IMR-90 (cell line): ENCODE results near the gene LIMS2. TPM values are rescaled to one million over a fixed set of nuclear protein-coding genes. Genes with fewer than 3 reads are reported as not detected.

Experiments
- ATAC-seq: fragments of 200-7000 bp; cut with Tn5 transposase; 2 replicates; pipeline ENCODE4 v1.9.1; 2020; ENCODE audit warnings: low read depth, mild to moderate bottlenecking, moderate library complexity
- BruUV-seq: library from RNA; stranded (reverse); fragments of 400-500 nt; replicated peaks from 2 replicates; lab custom pipeline; 2021; lab: Mats Ljungman, UMichigan
- CTCF ChIA-PET: fragments of 300-600 bp; formaldehyde crosslinking; extraction: SDS; loops from one replicate; lab custom pipeline; 2021; ENCODE audit warnings: antibody characterized with exemption; lab: Yijun Ruan, JAX
- POLR2A ChIA-PET: fragments of 300-600 bp; sonication (Branson Sonifier 250); formaldehyde crosslinking; loops from one replicate; lab custom pipeline; 2022; ENCODE audit warnings: antibody characterized with exemption; ENCODE audit not compliant: unreplicated experiment; lab: Charles Lee
- DNase-seq: peaks from one replicate; pipeline ENCODE4 v3.0.0; 2013
- H2AFZ ChIP-seq: replicated peaks from 2 replicates; pipeline ENCODE3; 2013; ENCODE audit warnings: low read length, mild to moderate bottlenecking; ENCODE audit not compliant: poor library complexity
- H2AK5ac ChIP-seq: 2 replicates; pipeline ENCODE4 v1.6.1; 2013; ENCODE audit warnings: low read depth, low read length, inconsistent platforms
- H2AK9ac ChIP-seq: replicated peaks from 2 replicates; pipeline ENCODE3; 2013; ENCODE audit warnings: mild to moderate bottlenecking, low read depth, low read length, moderate library complexity; ENCODE audit not compliant: poor library complexity
- H2BK120ac ChIP-seq: 2 replicates; pipeline ENCODE4 v1.6.1; 2013; ENCODE audit warnings: low read depth, low read length, inconsistent platforms
- H2BK15ac ChIP-seq: 3 replicates; pipeline ENCODE4 v1.6.1; 2013; ENCODE audit warnings: low read depth, low read length, inconsistent platforms
- H2BK20ac ChIP-seq: 2 replicates; pipeline ENCODE4 v1.6.1; 2013; ENCODE audit warnings: low read depth, mild to moderate bottlenecking, inconsistent platforms, low read length, moderate library complexity
- H2BK5ac ChIP-seq: 2 replicates; pipeline ENCODE4 v1.6.1; 2013; ENCODE audit warnings: mild to moderate bottlenecking, low read depth, low read length, inconsistent platforms; ENCODE audit not compliant: poor library complexity, severe bottlenecking
- H3K14ac ChIP-seq: replicated peaks from 2 replicates; pipeline ENCODE4 v1.6.1; 2013; ENCODE audit warnings: low read depth, low read length, inconsistent platforms
- H3K18ac ChIP-seq: 2 replicates; pipeline ENCODE4 v1.6.1; 2013; ENCODE audit warnings: low read depth, low read length, control low read depth
- H3K23ac ChIP-seq: 2 replicates; pipeline ENCODE4 v1.6.1; 2013; ENCODE audit warnings: low read depth, low read length, inconsistent platforms
- H3K27ac ChIP-seq: 2 replicates; pipeline ENCODE4 v1.5.1; 2013; ENCODE audit warnings: mild to moderate bottlenecking, control low read depth, low read length; ENCODE audit not compliant: insufficient read depth
- H3K27me3 ChIP-seq: 2 replicates; pipeline ENCODE4 v1.6.1; 2013; ENCODE audit warnings: low read length; ENCODE audit not compliant: control insufficient read depth, insufficient read depth
- H3K36me3 ChIP-seq: 2 replicates; pipeline ENCODE4 v1.6.1; 2013; ENCODE audit warnings: low read length, mixed read lengths; ENCODE audit not compliant: control insufficient read depth, insufficient read depth
- H3K4ac ChIP-seq: 2 replicates; pipeline ENCODE4 v1.6.1; 2013; ENCODE audit warnings: low read depth, low read length, inconsistent platforms
- H3K4me1 ChIP-seq: 2 replicates; pipeline ENCODE4 v1.6.1; 2013; ENCODE audit warnings: low read length, mixed read lengths; ENCODE audit not compliant: control insufficient read depth, insufficient read depth
- H3K4me2 ChIP-seq: 2 replicates; pipeline ENCODE4 v1.6.1; 2013; ENCODE audit warnings: low read depth, mild to moderate bottlenecking, control low read depth, low read length, moderate library complexity
- H3K4me3 ChIP-seq: 2 replicates; pipeline ENCODE4 v1.5.1; 2013; ENCODE audit warnings: low read depth, mild to moderate bottlenecking, control low read depth, low read length, moderate library complexity; ENCODE audit not compliant: insufficient read depth
- H3K56ac ChIP-seq: 2 replicates; pipeline ENCODE4 v1.6.1; 2013; ENCODE audit warnings: low read length, inconsistent platforms; ENCODE audit not compliant: insufficient read depth; ENCODE audit errors: extremely low read depth
- H3K79me1 ChIP-seq, 2 experiments: 2 replicates each; pipeline ENCODE4 v1.6.1; 2013; ENCODE audit warnings: low read length in 2 of 2, inconsistent platforms in 1 of 2, low read depth in 1 of 2
- H3K9ac ChIP-seq: 2 replicates; pipeline ENCODE4 v1.6.1; 2013; ENCODE audit warnings: low read depth, low read length, control low read depth
- H3K9me1 ChIP-seq: 2 replicates; pipeline ENCODE4 v1.6.1; 2013; ENCODE audit warnings: low read length, inconsistent platforms; ENCODE audit not compliant: insufficient read depth
- H3K9me3 ChIP-seq: 2 replicates; pipeline ENCODE4 v1.6.1; 2013; ENCODE audit warnings: low read length; ENCODE audit not compliant: control insufficient read depth, insufficient read depth
- H4K20me1 ChIP-seq: 2 replicates; pipeline ENCODE4 v1.6.1; 2013; ENCODE audit warnings: low read length, inconsistent platforms; ENCODE audit not compliant: insufficient read depth
- H4K5ac ChIP-seq: 2 replicates; pipeline ENCODE4 v1.6.1; 2013; ENCODE audit warnings: mild to moderate bottlenecking, low read depth, low read length, control low read depth
- H4K8ac ChIP-seq, 2 experiments: 2 replicates each; pipeline ENCODE4 v1.6.1; 2013; ENCODE audit warnings: low read depth in 2 of 2, low read length in 2 of 2, control low read depth in 1 of 2, inconsistent platforms in 1 of 2
- H4K91ac ChIP-seq: 2 replicates; pipeline ENCODE4 v1.6.1; 2013; ENCODE audit warnings: low read depth, low read length, inconsistent platforms; ENCODE audit not compliant: insufficient read depth
- ELK1 ChIP-seq: fragments of 150-350 bp; IDR thresholded peaks from 2 replicates; pipeline ENCODE4 v1.6.1; 2016; ENCODE audit warnings: low read depth, mild to moderate bottlenecking, low read length, moderate library complexity, borderline replicate concordance
- FOS ChIP-seq: fragments of 150-350 bp; IDR thresholded peaks from 2 replicates; pipeline ENCODE4 v1.6.1; 2016; ENCODE audit warnings: low read depth, low read length
- WGBS, 2 experiments: methylation state at CpG; one replicate each; pipeline versions ENCODE4 v1.1.5 to v1.1.7; 2013; ENCODE audit warnings: missing lambda C conversion rate in 2 of 2; ENCODE audit not compliant: insufficient read length in 1 of 2; ENCODE audit errors: extremely low coverage in 2 of 2; 5-methylcytosine and 5-hydroxymethylcytosine counted together
- dilution Hi-C: fragments of 300-500 bp; cut with HindIII; formaldehyde crosslinking; loops from one replicate; pipeline ENCODE4 v1.14.3; 2018; ENCODE audit warnings: low sequenced_read_pairs; ENCODE audit not compliant: unreplicated experiment
- in situ Hi-C: fragments of 300-500 bp; cut with MboI; formaldehyde crosslinking; loops from 3 replicates; pipeline ENCODE4 v1.14.3; 2019; ENCODE audit warnings: low sequenced_read_pairs, inconsistent platforms, mixed read lengths
- intact Hi-C: fragments of 100-400 bp; cut with micrococcal nuclease; formaldehyde crosslinking; loops from 2 replicates; pipeline ENCODE4 v1.10.0; 2022
- polyA plus RNA-seq, 3 experiments: library from polyadenylated mRNA; depleted of rRNA; stranded (reverse); fragments of >200 nt; gene quantifications; 2 replicates each; pipeline ENCODE4 v1.2.3, GENCODE V29; 2012; ENCODE audit warnings: low replicate concordance in 1 of 3
- total RNA-seq: library from RNA; depleted of rRNA; stranded (reverse); fragments of >200 nt; gene quantifications from 2 replicates; pipeline ENCODE4 v1.2.3, GENCODE V29; 2012
- TF ChIP-seq, protein P1 (sequence below): conservative IDR thresholded peaks from 2 replicates; pipeline ENCODE4 v1.5.1; 2012; ENCODE audit warnings: mild to moderate bottlenecking, low read depth, low read length, improper control_type of control experiment

The LIMS2 gene
- total and polyA plus RNA-seq, 2 of the 4 experiments (the other 2 are of a cell fraction) = 1.3 to 18.8 TPM

DNA sequence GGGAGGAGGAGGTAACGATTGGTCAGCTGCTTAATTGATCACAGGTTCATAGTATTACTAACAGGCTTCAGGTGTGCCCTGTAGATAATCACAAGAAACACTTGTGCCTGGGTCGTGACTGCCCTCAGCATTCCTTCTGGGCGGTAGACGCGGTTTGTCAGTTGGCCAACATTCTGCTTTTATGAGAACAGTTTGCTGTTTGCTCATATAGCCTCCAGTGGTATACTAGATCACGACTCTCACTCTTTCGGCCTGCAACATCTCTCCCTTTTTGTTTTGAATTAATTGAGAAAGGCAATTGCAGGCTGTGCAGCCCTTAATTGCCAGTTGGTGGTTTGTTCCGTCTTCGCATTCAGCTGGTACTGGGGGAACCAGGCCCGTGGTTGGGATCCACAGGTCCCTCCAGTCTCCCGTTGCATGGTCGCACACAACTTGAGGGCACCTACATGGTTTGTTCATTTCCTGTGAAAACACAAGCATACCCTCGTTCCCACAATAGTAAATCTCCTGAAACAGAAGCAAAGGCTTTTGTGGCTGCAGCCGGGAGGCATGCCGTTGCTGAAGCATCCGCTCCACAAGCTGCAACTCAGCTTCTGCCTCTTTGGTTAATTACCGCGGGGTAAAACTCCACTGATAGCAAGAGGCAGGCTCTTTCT lies 59.7 kb downstream of the LIMS2 start:
- TF ChIP-seq FOS (no peak), ELK1 (no peak)
- TF ChIP-seq, protein P1, sequence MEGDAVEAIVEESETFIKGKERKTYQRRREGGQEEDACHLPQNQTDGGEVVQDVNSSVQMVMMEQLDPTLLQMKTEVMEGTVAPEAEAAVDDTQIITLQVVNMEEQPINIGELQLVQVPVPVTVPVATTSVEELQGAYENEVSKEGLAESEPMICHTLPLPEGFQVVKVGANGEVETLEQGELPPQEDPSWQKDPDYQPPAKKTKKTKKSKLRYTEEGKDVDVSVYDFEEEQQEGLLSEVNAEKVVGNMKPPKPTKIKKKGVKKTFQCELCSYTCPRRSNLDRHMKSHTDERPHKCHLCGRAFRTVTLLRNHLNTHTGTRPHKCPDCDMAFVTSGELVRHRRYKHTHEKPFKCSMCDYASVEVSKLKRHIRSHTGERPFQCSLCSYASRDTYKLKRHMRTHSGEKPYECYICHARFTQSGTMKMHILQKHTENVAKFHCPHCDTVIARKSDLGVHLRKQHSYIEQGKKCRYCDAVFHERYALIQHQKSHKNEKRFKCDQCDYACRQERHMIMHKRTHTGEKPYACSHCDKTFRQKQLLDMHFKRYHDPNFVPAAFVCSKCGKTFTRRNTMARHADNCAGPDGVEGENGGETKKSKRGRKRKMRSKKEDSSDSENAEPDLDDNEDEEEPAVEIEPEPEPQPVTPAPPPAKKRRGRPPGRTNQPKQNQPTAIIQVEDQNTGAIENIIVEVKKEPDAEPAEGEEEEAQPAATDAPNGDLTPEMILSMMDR = no peak
- intact Hi-C loops (no loop called here), in situ Hi-C loops (no loop called here)

More for the DNA sequence above, 59.7 kb downstream of the LIMS2 start:
- 91% methylated on average over 11 of the region's 18 CpGs; no CpG with 5 or more reads in 1 of the 2 experiments for WGBS, 2 experiments
- H2AK9ac ChIP-seq = no peak overlapping the region
- peaks cover 20% of the 10 kb centered on the region for H3K9me3 ChIP-seq
- no peak overlapping the region for H3K23ac ChIP-seq
- H2BK15ac ChIP-seq = no peak overlapping the region
- BruUV-seq = no TSS peak
- H3K9ac ChIP-seq = no peak overlapping the region
- ATAC-seq (no peak), DNase-seq (no peak)
- no peak overlapping the region for H4K5ac ChIP-seq
- H2BK5ac ChIP-seq = no peak overlapping the region
- H3K4me3 ChIP-seq = no peak overlapping the region
- no peak overlapping the region for H3K56ac ChIP-seq
- H3K36me3 ChIP-seq = no peaks in the 10 kb centered on the region
- no peak overlapping the region for H4K91ac ChIP-seq
- H3K27ac ChIP-seq = no peak overlapping the region
- H3K27me3 ChIP-seq = peaks cover 5% of the 10 kb centered on the region
- no peaks in the 10 kb centered on the region for H3K79me1 ChIP-seq
- H4K20me1 ChIP-seq = no peaks in the 10 kb centered on the region
- H3K4me1 ChIP-seq = no peaks in the 10 kb centered on the region
- dilution Hi-C loops = no loop called here
- POLR2A ChIA-PET = no interaction called here
- no peak overlapping the region for H3K4me2 ChIP-seq
- H2BK120ac ChIP-seq = no peak overlapping the region
- no peak overlapping the region for H3K18ac ChIP-seq
- H3K9me1 ChIP-seq = no peaks in the 10 kb centered on the region; the same call in 1 of the 2 replicates
- H2AFZ ChIP-seq = no peak overlapping the region
- CTCF ChIA-PET = interaction anchor here (1.2 kb wide), 1 partner anchor 24 kb away, joined by 3 read pairs; no protein-coding TSS in a partner anchor
- no peak overlapping the region for H2BK20ac ChIP-seq
- H4K8ac ChIP-seq = no peak overlapping the region
- H3K14ac ChIP-seq = no peak overlapping the region
- H2AK5ac ChIP-seq = no peak overlapping the region
- no peak overlapping the region for H3K4ac ChIP-seq
